Activated CD4-positive, alpha-beta T cell treated with anti-CD3 and anti-CD28 coated beads for 36 hours (primary cell): ENCODE measurements around the gene GCNT4. TPM values are rescaled to one million over a fixed set of nuclear protein-coding genes. Genes with fewer than 3 reads are reported as not detected.
"Not testable (repeated sequence)": the region's sequence is repeated elsewhere in the genome, so short reads cannot be mapped to it uniquely, and the experiment has no call there.

Experiments used
- ATAC-seq: fragments of 200-7000 bp; cut with Tn5 transposase; one replicate; pipeline ENCODE4 v1.10.0; 2021; ENCODE audit warnings: mild to moderate bottlenecking, moderate library complexity
- CTCF ChIA-PET: fragments of 350-600 bp; sonication (Branson Sonifier 250); formaldehyde crosslinking; loops from one replicate; lab custom pipeline; 2021; ENCODE audit warnings: antibody characterized with exemption; lab: Charles Lee
- POLR2A ChIA-PET: fragments of 350-600 bp; sonication (Branson Sonifier 250); formaldehyde crosslinking; loops from one replicate; lab custom pipeline; 2021; ENCODE audit warnings: antibody characterized with exemption, inconsistent platforms; lab: Charles Lee
- DNase-seq: peaks from one replicate; pipeline ENCODE4 v3.0.0-alpha.2; 2020
- H3K27ac Mint-ChIP-seq: one replicate; pipeline ENCODE4 v1.8.0; 2021; ENCODE audit warnings: mixed read lengths
- H3K27me3 Mint-ChIP-seq: one replicate; pipeline ENCODE4 v1.8.0; 2021; ENCODE audit warnings: mixed read lengths
- H3K36me3 Mint-ChIP-seq: one replicate; pipeline ENCODE4 v1.8.0; 2021; ENCODE audit warnings: low read depth, mixed read lengths
- H3K4me1 Mint-ChIP-seq: one replicate; pipeline ENCODE4 v1.8.0; 2021; ENCODE audit warnings: mixed read lengths
- H3K4me3 Mint-ChIP-seq: one replicate; pipeline ENCODE4 v1.8.0; 2021; ENCODE audit warnings: mild to moderate bottlenecking, moderate library complexity, mixed read lengths
- H3K9me3 Mint-ChIP-seq: one replicate; pipeline ENCODE4 v1.8.0; 2021; ENCODE audit warnings: low read depth, mixed read lengths
- intact Hi-C, 2 experiments: fragments of 100-400 bp; cut with DNase I in 1 of 2; cut with micrococcal nuclease in 1 of 2; formaldehyde crosslinking; loops; one replicate each; pipeline versions ENCODE4 v1.14.2 to v1.15.1; 2022 to 2024; cut with DNase I, micrococcal nuclease
- total RNA-seq, 2 experiments: library from RNA; stranded (reverse); gene quantifications; one replicate each; pipeline ENCODE4 v1.2.3, GENCODE V29; 2021

GCNT4 gene, protein sequence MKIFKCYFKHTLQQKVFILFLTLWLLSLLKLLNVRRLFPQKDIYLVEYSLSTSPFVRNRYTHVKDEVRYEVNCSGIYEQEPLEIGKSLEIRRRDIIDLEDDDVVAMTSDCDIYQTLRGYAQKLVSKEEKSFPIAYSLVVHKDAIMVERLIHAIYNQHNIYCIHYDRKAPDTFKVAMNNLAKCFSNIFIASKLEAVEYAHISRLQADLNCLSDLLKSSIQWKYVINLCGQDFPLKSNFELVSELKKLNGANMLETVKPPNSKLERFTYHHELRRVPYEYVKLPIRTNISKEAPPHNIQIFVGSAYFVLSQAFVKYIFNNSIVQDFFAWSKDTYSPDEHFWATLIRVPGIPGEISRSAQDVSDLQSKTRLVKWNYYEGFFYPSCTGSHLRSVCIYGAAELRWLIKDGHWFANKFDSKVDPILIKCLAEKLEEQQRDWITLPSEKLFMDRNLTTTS
- total RNA-seq, result 1 to 10 TPM; 1.9 to 2.1 TPM

GRCh38 chr5:75052192-75053053 lies at the start of gene GCNT4:
Gene GCNT4 (minus strand): TSS chr5:75052558. CDS start chr5:75030037, 22,521 bp downstream.
- Mint-ChIP-seq H3K36me3 (no peaks in the 10 kb centered on the region), H3K4me3 (peak within 1 kb of the TSS; percentile 79), H3K9me3 (no peaks in the 10 kb centered on the region), H3K27ac (peak within 1 kb of the TSS; percentile 85), H3K4me1 (peaks cover 81% of the 10 kb centered on the region), H3K27me3 (peaks cover 3% of the 10 kb centered on the region)
- ChIA-PET POLR2A (interaction anchor here (1.2 to 2.2 kb wide), 2 partner anchors 185 to 285 kb away, joined by 6 to 9 read pairs; partner anchors contain the start of genes ANKRD31 and HMGCR), CTCF (interaction anchor here (0.7 to 4.9 kb wide), 7 partner anchors 10 to 362 kb away, joined by 3 to 35 read pairs (median 3); partner anchors contain the start of gene ANKRD31)
- intact Hi-C loops, result loop anchor here (1.0 to 5.0 kb wide), 11 partner anchors 184 to 1030 kb away; partner anchors contain the start of genes ANKRD31 (in 2 of the 2), GFM2 (in 1 of the 2), HEXB (in 1 of the 2) and NSA2 (in 1 of the 2)
- peak; percentile 67 for DNase-seq
- ATAC-seq, result peak; percentile 18

DNA sequence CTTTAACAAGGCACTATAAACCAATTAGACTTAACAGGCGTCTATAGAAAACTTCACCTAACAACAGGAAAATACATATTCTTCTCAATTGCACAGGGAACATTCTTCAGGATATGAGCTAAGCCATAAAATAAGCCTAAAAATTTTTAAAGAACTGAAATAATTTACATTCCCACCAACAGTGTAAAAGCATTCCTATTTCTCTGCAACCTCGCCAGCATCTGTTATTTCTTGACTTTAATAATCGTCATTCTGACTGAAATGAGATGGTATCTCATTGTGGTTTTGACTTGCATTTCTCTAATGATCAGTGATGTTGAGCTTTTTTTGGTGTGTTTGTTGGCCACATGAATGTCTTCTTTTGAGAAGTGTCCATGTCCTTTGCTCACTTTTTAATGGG lies 43.6 kb upstream of the GCNT4 start:
- H3K4me1 Mint-ChIP-seq, result peaks cover 18% of the 10 kb centered on the region
- ATAC-seq, intact Hi-C loops, H3K27ac Mint-ChIP-seq, H3K27me3 Mint-ChIP-seq, H3K4me3 Mint-ChIP-seq, DNase-seq, POLR2A ChIA-PET, H3K9me3 Mint-ChIP-seq, H3K36me3 Mint-ChIP-seq: not testable (repeated sequence)
- CTCF ChIA-PET, result interaction anchor here (1.1 kb wide), 1 partner anchor 11 kb away, joined by 5 read pairs; no protein-coding TSS in a partner anchor

GRCh38 chr5:75091597-75091996 lies 39.2 kb upstream of the GCNT4 start:
- DNase-seq (no peak), ATAC-seq (no peak)
- Mint-ChIP-seq H3K9me3 (no peaks in the 10 kb centered on the region), H3K4me1 (peaks cover 37% of the 10 kb centered on the region), H3K4me3 (no peak overlapping the region), H3K27ac (no peak overlapping the region), H3K36me3 (no peaks in the 10 kb centered on the region), H3K27me3 (no peaks in the 10 kb centered on the region)
- CTCF ChIA-PET, result interaction anchor here (1.3 to 1.4 kb wide), 2 partner anchors 22 to 41 kb away, joined by 3 to 4 read pairs; no protein-coding TSS in a partner anchor
- intact Hi-C loops, result no loop called here
- POLR2A ChIA-PET, result no interaction called here

DNA sequence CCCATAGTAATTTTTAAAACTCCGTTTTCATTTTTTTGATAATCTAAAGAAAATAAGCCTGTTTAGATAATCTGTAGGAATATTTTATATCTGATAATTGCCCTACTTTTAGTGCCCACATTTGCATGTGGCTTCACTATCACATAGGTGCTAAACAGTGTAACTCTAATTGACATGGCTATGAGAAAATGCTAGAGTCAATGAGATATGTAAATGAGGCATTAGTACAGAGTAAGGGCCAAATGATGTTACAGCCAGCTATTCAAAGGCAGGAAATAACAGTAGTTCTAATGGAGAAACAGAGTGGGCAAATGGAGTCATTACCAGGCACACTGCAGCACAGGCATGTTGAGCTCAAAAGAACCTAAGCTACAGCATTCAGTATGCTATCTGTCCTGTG lies 37.3 kb upstream of the GCNT4 start:
- H3K27me3 Mint-ChIP-seq, result no peaks in the 10 kb centered on the region
- intact Hi-C loops, result loop anchor here in 1 of 2 experiments (10.0 kb wide), 1 partner anchor 1155 kb away; no protein-coding TSS in a partner anchor
- H3K36me3 Mint-ChIP-seq, result no peaks in the 10 kb centered on the region
- ATAC-seq (peak; percentile 28), DNase-seq (no peak)
- H3K4me1 Mint-ChIP-seq, result peaks cover 23% of the 10 kb centered on the region
- ChIA-PET POLR2A (no interaction called here), CTCF (no interaction called here)
- no peak overlapping the region for H3K27ac Mint-ChIP-seq
- H3K9me3 Mint-ChIP-seq, result no peaks in the 10 kb centered on the region
- no peak overlapping the region for H3K4me3 Mint-ChIP-seq

DNA sequence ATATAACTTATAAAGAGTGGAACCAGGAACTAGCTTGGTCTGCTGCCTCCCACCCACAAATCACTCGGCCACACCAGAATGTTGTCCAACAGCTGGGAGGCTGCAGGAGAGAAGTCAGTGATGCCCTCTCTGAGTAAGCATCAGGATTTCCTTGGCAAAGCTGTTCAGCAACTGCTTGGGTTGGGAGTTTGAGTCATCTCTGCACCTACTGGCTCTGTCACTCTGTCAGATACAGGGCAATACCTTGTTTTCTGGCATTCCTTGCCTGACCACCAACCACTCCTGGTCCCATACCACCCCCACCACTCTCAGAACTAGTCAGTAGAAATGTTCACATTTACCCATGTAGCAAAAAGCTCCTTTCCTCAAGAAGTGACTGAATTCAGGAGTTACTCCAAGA lies 36.8 kb upstream of the GCNT4 start:
- no peaks in the 10 kb centered on the region for H3K9me3 Mint-ChIP-seq
- no peaks in the 10 kb centered on the region for H3K36me3 Mint-ChIP-seq
- POLR2A ChIA-PET, result no interaction called here
- peak; percentile 89 for ATAC-seq
- intact Hi-C loops, result loop anchor here in 1 of 2 experiments (10.0 kb wide), 1 partner anchor 1156 kb away; no protein-coding TSS in a partner anchor
- DNase-seq, result peak; percentile 59
- CTCF ChIA-PET, result interaction anchor here (0.7 kb wide), 1 partner anchor 1187 kb away, joined by 3 read pairs; no protein-coding TSS in a partner anchor
- no peak overlapping the region for H3K4me3 Mint-ChIP-seq
- H3K4me1 Mint-ChIP-seq, result peaks cover 19% of the 10 kb centered on the region
- no peak overlapping the region for H3K27ac Mint-ChIP-seq
- no peaks in the 10 kb centered on the region for H3K27me3 Mint-ChIP-seq

DNA sequence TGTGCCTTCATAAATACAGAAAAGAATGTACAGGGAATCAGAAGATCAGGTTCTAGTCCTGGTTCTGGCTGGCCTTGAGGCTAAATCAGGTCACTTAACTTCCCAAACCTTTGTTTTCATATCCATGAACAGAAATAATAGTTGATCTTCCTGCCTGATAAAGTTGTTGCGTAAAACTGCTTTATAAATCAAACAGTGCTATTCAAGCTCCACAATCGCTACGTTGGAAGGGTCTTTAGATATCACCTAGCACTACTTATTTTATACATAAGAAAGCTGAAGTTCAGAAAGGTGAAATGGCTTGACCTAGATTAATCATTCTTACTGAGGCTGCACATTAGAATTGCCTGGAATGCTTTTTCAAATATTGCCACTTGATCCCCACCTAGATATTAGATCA lies 36.3 kb upstream of the GCNT4 start:
- H3K27me3 Mint-ChIP-seq, result no peaks in the 10 kb centered on the region
- ChIA-PET POLR2A (no interaction called here), CTCF (interaction anchor here (0.7 kb wide), 1 partner anchor 1186 kb away, joined by 3 read pairs; no protein-coding TSS in a partner anchor)
- ATAC-seq, result no peak
- no peaks in the 10 kb centered on the region for H3K9me3 Mint-ChIP-seq
- H3K27ac Mint-ChIP-seq, result no peak overlapping the region
- H3K36me3 Mint-ChIP-seq, result no peaks in the 10 kb centered on the region
- no peak overlapping the region for H3K4me3 Mint-ChIP-seq
- intact Hi-C loops, result loop anchor here in 1 of 2 experiments (10.0 kb wide), 1 partner anchor 1156 kb away; no protein-coding TSS in a partner anchor
- peaks cover 19% of the 10 kb centered on the region for H3K4me1 Mint-ChIP-seq
- DNase-seq, result no peak

GRCh38 chr5:75081510-75081909 lies 29.2 kb upstream of the GCNT4 start:
- CTCF ChIA-PET, result no interaction called here
- intact Hi-C loops, result loop anchor here in 1 of 2 experiments (10.0 kb wide), 1 partner anchor 1163 kb away; no protein-coding TSS in a partner anchor
- ATAC-seq (no peak), DNase-seq (no peak)
- Mint-ChIP-seq H3K4me3 (no peak overlapping the region), H3K27me3 (no peaks in the 10 kb centered on the region), H3K9me3 (no peaks in the 10 kb centered on the region), H3K4me1 (peaks cover 6% of the 10 kb centered on the region), H3K27ac (no peak overlapping the region), H3K36me3 (no peaks in the 10 kb centered on the region)
- POLR2A ChIA-PET, result no interaction called here

DNA sequence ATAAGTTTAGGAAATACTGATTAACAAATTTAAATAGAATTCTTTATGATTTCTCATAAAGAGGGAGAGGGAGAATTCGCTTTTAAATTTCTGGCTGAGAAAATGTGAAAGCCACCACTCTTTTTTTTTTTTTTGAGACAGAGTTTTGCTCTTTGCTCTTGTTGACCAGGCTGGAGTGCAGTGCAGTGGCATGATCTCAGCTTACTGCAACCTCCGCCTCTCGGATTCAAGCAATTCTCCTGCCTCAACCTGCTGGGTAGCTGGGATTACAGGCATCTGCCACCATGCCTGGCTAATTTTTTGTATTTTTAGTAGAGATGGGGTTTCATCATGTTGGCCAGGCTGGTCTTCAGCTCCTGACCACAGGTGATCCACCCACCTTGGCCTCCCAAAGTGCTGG lies 27.0 kb upstream of the GCNT4 start:
- H3K36me3 Mint-ChIP-seq, H3K9me3 Mint-ChIP-seq, H3K27ac Mint-ChIP-seq, ATAC-seq, POLR2A ChIA-PET, intact Hi-C loops, DNase-seq, H3K27me3 Mint-ChIP-seq, H3K4me3 Mint-ChIP-seq: not testable (repeated sequence)
- peaks cover 11% of the 10 kb centered on the region for H3K4me1 Mint-ChIP-seq
- CTCF ChIA-PET, result interaction anchor here (1.3 kb wide), 1 partner anchor 8 kb away, joined by 3 read pairs; no protein-coding TSS in a partner anchor

DNA sequence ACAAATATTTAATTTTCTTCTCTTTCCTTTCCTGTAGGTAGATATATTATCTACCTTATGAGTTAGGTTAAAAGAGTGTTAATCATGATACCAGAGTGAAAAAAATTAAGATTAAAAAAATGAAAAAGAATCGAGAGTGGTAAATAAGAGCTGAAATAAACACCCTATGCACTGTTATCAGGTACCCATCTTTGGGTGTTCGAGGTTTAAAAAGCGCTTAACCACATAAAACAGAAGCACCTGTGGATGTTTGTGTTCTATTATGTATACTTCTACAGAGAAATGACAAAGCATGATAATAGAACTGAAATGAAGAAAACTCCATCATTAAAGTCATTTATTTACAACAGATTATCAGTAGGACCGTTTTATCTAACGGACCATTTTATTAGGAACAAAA lies 25.7 kb upstream of the GCNT4 start:
- intact Hi-C loops, result no loop called here
- no peaks in the 10 kb centered on the region for H3K9me3 Mint-ChIP-seq
- DNase-seq, result no peak
- H3K27ac Mint-ChIP-seq, result no peak overlapping the region
- POLR2A ChIA-PET, result no interaction called here
- H3K36me3 Mint-ChIP-seq, result no peaks in the 10 kb centered on the region
- H3K27me3 Mint-ChIP-seq, result no peaks in the 10 kb centered on the region
- H3K4me3 Mint-ChIP-seq, result no peak overlapping the region
- CTCF ChIA-PET, result no interaction called here
- no peak for ATAC-seq
- peaks cover 11% of the 10 kb centered on the region for H3K4me1 Mint-ChIP-seq

DNA sequence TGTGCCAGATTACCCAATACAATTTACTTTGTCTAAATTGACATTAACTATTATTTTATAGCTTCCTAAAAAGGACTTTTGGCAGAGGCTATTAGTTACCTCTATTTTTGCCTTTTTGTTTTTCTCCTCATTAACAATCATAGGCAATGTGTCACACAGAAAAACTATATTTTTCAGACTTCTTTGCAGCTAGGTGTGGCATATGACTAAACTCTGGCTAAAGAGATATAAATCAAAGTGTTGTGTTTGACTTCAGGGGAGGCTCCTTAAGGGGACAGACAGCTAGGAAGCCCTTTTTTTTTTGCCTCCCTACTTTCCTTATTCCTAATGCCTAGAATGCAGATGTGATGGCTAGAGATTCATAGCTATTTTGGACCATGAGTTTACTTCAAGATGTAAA lies 19.7 kb upstream of the GCNT4 start:
- POLR2A ChIA-PET, result no interaction called here
- Mint-ChIP-seq H3K4me3 (no peak overlapping the region), H3K27ac (no peak overlapping the region)

More for the DNA sequence above, 19.7 kb upstream of the GCNT4 start:
- intact Hi-C loops, result no loop called here
- no peaks in the 10 kb centered on the region for H3K9me3 Mint-ChIP-seq
- no peak for DNase-seq
- CTCF ChIA-PET, result interaction anchor here (0.7 to 2.3 kb wide), 6 partner anchors 8 to 165 kb away, joined by 3 to 8 read pairs (median 4); partner anchors contain the start of gene ANKRD31
- no peaks in the 10 kb centered on the region for H3K27me3 Mint-ChIP-seq
- peaks cover 7% of the 10 kb centered on the region for H3K4me1 Mint-ChIP-seq
- no peak for ATAC-seq
- no peaks in the 10 kb centered on the region for H3K36me3 Mint-ChIP-seq
